Adrenal gland (tissue), 5 donors: ENCODE data around the gene CDIP1.

Experiments
- POLR2A ChIP-seq, 2 donors: fragments of 450-650 bp; IDR thresholded peaks; one replicate each; pipeline ENCODE4 v1.6.1; 2017; ENCODE audit warnings: antibody characterized with exemption in 2 of 2, mild to moderate bottlenecking in 2 of 2, moderate library complexity in 1 of 2
- TF ChIP-seq, protein P1 (sequence below), 6 experiments: fragments of 450-650 bp in 4 of 6; fragments of 200-600 bp in 2 of 6; sonication (generic) in 1 of 6; IDR thresholded peaks; 1 replicate in 5 of 6; 2 replicates in 1 of 6; pipeline versions ENCODE4 v1.5.1 to v1.8.0; 2016 to 2021; ENCODE audit warnings: antibody characterized with exemption in 6 of 6, mild to moderate bottlenecking in 2 of 6, moderate library complexity in 1 of 6
- donor health status: DM: no; HTN: no; CAD: no.

DNA sequence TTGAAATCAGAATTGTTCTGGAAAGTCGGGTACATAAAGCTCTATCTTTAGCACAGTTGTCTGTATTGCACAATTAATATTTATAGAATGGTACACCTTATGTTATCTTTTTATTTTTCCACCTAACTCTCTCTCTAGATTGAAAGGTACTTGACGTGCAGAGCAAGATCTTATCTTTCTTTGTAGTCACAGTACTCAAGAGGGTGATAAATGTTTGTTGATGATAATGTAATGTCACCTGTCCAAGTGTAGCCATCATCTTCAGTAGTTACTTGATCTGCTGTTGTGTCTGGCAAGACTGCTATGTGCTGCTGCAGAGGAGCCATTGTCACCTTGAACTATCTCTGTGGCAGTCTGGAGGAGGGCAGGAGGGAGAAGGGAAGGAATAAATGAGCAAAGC is 57.0 kb downstream of the CDIP1 start:
- TF ChIP-seq, protein P1, sequence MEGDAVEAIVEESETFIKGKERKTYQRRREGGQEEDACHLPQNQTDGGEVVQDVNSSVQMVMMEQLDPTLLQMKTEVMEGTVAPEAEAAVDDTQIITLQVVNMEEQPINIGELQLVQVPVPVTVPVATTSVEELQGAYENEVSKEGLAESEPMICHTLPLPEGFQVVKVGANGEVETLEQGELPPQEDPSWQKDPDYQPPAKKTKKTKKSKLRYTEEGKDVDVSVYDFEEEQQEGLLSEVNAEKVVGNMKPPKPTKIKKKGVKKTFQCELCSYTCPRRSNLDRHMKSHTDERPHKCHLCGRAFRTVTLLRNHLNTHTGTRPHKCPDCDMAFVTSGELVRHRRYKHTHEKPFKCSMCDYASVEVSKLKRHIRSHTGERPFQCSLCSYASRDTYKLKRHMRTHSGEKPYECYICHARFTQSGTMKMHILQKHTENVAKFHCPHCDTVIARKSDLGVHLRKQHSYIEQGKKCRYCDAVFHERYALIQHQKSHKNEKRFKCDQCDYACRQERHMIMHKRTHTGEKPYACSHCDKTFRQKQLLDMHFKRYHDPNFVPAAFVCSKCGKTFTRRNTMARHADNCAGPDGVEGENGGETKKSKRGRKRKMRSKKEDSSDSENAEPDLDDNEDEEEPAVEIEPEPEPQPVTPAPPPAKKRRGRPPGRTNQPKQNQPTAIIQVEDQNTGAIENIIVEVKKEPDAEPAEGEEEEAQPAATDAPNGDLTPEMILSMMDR (IDR thresholded peaks at IDR 0.05): no peak
- TF ChIP-seq POLR2A (IDR thresholded peaks at IDR 0.05): no peak
